A172 (cell line): ENCODE results near the gene RSPO3. TPM values are rescaled to one million over a fixed set of nuclear protein-coding genes. Genes with fewer than 3 reads are reported as not detected.
"Not testable (repeated sequence)": the region's sequence is repeated elsewhere in the genome, so short reads cannot be mapped to it uniquely, and the experiment has no call there.

Experiments used
- DNase-seq: peaks from one replicate; pipeline ENCODE4 v3.0.0-alpha.2; 2015; ENCODE audit warnings: low spot score
- total RNA-seq: library from RNA; depleted of rRNA; stranded (reverse); fragments of >200 nt; shearing (Covaris generic); gene quantifications from 2 replicates; pipeline ENCODE4 v1.2.3, GENCODE V29; 2014; rRNA removed

The RSPO3 gene
- total RNA-seq, 1 experiment from 2014 or later: not detected

DNA sequence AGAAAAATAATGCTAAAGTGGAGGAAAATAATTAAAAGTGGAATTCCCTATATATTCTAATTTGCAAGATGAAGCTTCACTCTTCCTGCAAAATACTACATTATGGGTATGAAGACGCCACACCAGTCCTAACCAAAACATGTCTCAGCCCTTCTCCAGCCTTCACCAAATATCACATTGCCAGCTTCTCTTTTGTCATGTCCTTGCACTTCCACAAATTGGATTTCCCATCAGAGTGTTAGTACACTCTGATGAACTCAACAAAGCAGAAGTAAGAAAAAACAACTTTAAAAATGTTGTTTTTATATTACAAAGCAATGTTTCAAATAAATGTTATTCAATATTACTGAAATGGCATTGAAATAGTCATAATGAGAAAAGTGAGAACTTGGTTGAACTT is 85.8 kb downstream of the RSPO3 start:
- DNase-seq: no peak

DNA sequence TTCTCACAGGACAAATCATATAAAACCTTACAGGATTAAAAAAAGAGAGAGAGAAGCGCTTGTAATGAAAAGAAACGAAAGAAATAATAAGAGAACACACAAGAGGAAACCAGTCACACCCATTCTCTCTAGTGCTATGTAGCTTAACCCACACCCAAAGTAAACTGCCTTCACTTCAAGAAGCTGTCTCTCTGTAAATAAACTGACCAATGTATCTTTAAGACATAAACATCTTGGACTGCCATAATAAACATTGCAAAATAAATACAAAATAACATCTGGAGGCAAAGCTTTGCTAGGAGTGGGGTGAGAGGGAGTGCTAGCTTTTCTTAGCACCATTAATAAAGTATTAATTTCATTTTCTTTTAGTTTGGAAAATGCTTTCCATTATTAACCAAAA is 86.6 kb downstream of the RSPO3 start:
- DNase-seq: no peak

DNA sequence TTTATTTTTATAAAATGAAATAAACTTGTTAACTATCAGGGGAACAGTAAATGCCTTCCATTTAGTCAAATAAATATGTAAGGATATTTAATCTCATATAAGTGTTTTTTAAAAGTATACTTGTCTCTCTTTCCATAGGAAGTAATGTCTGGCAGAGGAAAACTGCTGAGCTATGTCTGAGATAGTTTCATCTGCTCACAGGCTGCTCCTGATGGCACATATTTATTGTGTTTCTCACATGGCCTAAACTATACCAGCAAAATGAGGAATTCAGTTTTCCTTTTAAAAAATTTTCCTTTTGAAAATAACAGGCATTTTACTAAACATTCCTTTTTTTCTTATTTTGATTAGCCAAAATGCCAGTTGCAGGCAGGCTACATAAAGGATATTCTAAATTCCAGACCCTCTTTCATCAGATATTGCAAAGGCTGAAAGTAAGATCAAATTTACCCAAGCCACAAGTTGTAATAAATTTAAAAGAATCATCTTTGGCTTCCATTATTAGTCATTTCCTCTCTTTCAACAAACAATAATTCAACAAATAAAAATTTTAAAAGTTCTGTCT is 88.1 kb downstream of the RSPO3 start:
- DNase-seq: no peak

DNA sequence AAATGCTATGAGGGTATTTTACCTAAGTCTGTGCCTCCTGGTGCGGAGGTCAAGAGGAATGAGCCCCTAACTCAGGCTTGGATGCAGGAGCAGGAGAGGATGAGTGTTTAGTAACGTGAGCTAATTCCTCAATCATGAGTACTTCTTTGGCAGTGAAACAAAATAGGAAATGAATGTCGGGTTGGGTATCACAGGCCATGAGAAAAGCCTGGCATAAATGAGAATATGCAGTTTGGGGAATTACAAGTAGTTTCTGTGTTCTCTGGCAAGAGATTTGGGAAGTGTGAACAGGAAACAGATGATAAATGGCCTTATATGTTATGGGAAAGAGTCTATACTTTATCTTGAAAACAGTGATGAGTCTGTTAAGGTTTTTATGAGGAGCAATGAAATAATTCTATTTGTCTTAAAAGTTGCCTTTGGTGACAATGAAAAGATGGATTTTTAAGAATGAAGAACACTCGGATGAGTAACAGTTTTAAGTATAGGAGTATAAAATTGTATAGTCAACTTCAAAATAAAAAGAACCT is 89.2 kb downstream of the RSPO3 start:
- peak; percentile 42 for DNase-seq

DNA sequence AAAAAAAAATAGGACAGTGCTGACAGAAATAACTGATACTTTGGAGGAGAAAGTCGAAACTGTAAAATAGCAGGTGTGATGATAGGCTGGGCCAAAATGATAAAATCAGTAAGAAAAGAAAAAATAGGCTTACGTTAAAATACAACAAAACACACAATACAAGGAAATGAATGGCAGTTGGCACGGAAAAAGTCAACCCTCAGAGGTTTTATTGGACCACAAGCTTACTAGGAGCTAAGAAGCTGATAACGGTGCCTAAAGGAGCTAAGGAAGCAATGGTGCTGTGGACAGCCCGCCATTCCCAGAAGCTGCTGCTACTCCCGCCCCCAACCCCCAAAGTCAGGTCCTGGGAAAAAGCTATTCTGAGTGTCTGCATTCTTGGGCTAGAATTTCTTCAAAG is 92.3 kb downstream of the RSPO3 start:
- no peak for DNase-seq

DNA sequence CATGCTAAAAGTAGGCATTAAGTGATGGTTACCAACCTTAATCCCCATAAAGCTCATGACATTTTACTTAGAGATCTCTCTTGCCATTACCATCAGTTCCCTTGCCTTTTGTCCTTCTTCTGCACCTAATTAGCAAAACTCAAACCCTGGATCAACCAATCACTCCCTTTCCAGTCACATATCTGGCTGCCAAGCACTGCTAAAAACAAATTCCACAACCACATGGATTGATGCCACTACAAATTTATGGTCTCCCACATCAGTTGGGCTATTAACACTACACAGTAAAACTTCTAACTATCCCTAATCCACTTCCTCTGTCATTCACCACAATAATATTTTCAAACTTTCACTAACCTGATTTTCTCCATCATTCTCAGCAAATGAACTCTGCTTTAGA is 93.9 kb downstream of the RSPO3 start:
- DNase-seq: no peak

DNA sequence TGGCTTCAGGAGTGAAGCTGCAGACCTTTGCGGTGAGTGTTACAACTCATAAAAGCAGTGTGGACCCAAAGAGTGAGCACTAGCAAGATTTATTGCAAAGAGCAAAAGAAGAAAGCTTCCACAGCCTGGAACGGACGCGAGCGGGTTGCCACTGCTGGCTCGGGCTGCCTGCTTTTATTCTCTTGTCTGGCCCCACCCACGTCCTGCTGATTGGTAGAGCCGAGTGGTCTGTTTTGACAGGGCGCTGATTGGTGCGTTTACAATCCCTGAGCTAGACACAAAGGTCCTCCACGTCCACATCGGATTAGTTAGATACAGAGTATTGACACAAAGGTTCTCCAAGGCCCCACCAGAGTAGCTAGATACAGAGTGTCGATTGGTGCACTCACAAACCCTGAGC is 95.6 kb downstream of the RSPO3 start:
- not testable (repeated sequence) for DNase-seq

DNA sequence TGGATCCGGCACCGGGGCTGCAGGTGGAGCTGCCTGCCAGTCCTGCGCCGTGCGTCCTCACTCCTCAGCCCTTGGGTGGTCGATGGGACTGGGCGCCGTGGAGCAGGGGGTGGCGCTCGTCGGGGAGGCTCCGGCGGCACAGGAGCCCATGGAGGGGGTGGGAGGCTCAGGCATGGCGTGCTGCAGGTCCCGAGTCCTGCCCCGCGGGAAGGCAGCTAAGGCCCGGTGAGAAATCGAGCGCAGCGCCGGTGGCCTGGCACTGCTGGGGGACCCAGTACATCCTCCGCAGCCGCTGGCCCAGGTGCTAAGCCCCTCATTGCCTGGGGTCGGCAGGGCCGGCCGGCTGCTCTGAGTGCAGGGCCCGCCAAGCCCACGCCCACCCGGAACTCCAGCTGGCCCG is 96.1 kb downstream of the RSPO3 start:
- DNase-seq: not testable (repeated sequence)

DNA sequence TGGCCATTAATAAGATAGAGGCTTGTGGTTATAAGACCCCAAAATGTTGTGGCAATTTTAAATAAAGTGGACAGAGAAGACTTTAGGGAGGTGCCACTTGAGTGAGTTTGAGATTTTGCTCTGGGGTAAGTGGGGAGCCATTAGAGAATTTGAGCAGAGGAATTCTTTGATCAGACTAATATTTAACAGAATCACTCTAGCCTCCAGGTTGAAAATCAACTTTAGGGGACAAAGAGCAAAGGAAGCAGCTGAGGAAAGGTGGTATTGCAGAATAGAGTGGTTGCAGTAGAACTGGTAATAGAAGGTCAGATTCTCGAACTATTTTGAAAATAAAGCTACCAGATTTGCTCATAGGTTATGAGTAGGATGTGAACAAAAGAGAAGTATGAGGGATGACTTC is 97.5 kb downstream of the RSPO3 start:
- DNase-seq: no peak

DNA sequence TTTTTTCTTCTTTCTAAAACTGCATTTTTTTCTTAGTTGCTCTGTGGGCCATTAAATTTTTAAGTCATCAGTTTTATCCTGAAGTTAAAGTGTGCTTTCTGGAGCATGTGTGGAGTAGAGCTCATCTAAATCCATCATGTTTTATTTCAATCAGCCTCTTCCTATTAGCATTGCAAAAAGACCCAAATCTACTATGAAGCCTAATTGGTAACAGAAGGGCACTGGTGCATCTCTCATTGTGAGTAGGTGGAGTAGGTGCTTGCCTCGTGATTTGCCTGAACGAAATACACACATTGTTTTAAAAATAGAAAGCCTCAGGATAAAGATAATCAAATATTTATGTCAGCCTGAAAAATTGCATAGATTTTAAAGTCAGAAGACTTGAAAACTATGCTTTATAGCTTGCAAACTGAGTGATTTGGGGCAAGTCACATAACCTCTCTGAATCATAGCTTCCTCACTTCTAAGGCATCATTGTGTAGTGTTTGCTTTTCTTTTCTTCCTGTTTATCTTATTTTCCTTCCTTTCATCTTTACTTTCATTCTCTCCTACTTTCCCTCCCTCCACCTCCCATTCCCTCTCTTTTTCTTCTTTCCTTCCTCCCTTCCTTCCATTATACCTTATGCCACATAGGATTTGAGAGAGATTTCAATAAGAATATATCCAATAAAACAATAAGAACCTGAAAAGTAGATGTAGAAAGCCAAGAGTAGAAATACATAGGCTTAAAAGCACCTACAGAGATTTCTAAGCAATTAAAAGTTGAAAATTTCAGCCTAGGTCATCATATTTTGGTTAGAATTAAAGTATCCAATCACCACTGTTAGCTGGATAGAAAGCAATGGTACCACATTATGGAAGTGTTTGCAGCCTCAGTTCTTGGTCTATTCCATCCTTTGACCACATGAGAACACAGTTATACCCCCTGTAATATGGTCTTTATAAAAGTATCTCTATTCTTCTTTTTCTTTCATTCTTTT is 98.6 kb downstream of the RSPO3 start:
- DNase-seq: no peak

DNA sequence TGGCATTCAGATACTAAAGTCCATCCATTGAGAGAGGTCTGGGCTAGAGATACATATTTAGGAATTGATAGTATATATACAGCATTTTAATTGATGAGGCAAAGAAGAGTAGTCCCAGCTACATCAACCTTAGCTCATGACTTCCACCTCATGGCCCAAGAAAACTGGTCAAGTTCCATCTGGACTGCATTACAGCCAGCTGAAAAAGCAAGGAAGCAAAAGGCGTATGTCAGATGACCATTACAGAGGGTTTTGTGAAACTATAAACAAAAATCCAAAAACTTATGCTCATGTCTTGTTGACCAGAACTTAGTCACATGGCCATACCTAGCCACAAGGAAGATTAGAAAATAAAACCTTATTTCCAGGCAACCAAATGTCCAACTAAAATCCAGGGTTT is 101.4 kb downstream of the RSPO3 start:
- no peak for DNase-seq

DNA sequence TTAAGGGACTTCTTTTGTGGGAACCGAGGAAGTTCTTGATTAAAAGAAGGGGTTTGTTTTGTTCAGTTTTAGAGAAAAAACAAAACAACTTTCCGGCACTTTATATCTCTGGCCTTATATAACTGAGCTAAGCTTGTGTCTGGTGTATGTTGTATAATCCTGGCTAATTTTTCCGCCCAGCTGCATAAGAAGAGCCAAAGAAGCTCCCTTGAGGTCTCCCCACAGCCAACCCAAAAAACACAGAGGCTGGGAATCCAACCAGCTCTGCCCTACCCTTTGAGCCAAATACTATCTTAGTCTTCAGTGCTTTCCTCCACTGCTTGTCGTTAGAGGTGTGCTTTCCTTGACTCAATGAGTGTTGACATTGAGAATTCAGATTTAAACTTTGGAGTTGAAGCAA is 102.7 kb downstream of the RSPO3 start:
- DNase-seq: no peak

DNA sequence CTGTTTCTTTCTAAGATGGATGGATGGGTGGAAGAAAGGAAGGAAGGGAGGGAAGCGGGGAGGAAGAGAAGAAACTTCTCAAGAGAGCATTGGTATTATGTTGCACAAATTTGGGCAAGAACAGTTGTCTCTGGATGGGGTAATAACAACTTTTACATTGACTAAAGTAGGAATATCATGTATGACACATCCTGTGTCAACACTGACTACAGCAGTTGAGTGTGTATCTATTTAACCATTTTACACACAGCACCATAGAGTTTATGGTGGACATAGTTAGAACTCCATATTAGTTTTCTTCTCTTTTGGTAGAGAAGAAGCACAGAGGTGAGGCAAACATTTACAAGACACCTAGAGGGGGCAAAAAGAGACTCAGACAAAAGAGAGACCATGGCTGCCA is 103.9 kb downstream of the RSPO3 start:
- DNase-seq: no peak

DNA sequence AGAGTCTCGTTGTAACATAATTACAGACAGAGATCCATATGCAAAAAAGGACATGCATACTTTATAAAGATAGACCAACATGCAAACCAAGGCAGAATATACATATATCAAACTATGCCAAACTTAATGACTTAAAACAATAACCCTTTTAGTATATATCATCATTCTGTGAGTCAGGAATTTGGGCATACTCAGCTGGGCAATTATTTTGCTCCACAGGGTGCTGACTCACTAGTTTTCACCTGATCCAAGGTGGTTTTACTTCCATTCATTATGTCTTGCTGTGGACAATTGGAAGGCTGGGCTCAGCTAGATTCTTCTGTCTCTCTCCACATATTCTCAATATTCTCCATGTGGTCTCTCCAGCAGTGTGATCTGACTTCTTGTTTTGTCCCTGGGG is 107.0 kb downstream of the RSPO3 start:
- DNase-seq: no peak

DNA sequence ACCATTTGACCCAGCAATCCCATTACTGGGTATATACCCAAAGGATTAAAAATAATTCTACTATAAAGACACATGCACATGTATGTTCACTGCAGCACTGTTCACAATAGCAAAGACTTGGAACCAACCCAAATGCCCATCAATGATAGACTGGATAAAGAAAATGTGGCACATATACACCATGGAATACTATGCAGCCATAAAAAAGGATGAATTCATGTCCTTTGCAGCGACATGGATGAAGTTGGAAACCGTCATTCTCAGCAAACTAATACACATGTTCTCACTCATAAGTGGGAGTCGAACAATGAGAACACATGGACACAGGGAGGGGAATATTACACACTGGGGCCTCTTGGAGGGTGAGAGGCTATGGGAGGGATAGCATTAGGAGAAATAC is 115.3 kb downstream of the RSPO3 start:
- not testable (repeated sequence) for DNase-seq

DNA sequence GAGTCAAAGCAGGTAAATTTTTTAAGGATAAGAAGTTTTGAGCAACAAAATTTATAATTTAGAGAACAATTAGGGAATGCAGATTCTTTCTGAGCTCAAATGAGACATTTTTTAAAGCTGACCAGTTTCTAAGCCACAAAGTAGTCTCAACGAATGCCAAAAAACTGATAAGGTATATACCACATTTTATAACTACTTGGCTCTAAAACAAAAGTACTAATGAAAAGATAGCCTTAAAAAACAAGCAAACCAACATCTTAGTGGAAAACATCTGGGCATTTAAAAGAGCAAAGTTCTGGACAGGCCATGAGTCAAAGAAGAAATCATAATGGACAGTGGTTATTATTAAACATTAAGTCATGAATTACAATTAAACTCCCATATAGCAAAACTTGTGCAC is 125.0 kb downstream of the RSPO3 start:
- no peak for DNase-seq

Other genes starting within 250 kb of the RSPO3 start
- gene RNF146, start 148.2 kb downstream of the RSPO3 start, total RNA-seq: 28.2 and 34.9 TPM in 2 replicates
- 102 and 112 TPM in 2 replicates for gene ECHDC1, start 224.9 kb downstream of the RSPO3 start, total RNA-seq